Measurements from ENCODE around the gene IL24.

Gene IL24

DNA sequence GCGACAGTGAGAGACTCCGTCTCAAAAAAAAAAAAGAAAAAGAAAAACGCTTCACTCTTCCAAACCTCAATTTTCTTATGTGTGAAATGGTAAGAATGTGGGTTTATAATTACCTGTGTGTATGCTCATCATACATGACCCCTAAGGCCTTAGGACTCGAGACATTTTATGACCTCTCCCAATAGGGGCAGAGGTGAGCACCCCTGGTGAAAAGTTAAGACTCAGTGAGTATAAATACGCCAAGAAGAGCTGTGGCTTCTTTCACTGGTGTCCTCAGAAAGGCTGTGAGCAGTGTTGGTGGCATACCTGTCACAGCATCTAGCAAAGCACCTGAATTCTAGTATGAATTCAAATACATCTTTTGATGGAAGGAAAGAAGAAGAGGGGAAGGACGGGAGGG lies 32.3 kb downstream of the IL24 start:
- peak overlapping the region; percentile 46 for H3K27ac ChIP-seq (ENCODE audit: low read depth, low read length)
- no peaks in the 10 kb centered on the region for H3K9me2 ChIP-seq (replicated peaks; ENCODE audit: control insufficient read depth, low read length)
- TF ChIP-seq EZH2phosphoT487 (IDR thresholded peaks at IDR 0.05; ENCODE audit: borderline replicate concordance, low read length) = no peak
- TF ChIP-seq, protein P1, sequence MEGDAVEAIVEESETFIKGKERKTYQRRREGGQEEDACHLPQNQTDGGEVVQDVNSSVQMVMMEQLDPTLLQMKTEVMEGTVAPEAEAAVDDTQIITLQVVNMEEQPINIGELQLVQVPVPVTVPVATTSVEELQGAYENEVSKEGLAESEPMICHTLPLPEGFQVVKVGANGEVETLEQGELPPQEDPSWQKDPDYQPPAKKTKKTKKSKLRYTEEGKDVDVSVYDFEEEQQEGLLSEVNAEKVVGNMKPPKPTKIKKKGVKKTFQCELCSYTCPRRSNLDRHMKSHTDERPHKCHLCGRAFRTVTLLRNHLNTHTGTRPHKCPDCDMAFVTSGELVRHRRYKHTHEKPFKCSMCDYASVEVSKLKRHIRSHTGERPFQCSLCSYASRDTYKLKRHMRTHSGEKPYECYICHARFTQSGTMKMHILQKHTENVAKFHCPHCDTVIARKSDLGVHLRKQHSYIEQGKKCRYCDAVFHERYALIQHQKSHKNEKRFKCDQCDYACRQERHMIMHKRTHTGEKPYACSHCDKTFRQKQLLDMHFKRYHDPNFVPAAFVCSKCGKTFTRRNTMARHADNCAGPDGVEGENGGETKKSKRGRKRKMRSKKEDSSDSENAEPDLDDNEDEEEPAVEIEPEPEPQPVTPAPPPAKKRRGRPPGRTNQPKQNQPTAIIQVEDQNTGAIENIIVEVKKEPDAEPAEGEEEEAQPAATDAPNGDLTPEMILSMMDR (IDR thresholded peaks at IDR 0.05; ENCODE audit: low read depth, low read length, poor library complexity, severe bottlenecking) = no peak
- H3K4me3 ChIP-seq (ENCODE audit: low read length) = peak overlapping the region; percentile 49; the same call in 1 of the 2 replicates
- peaks cover 32% of the 10 kb centered on the region for H3K4me1 ChIP-seq (ENCODE audit: control insufficient read depth, low read length)
- H3K9me3 ChIP-seq (ENCODE audit: control insufficient read depth, insufficient read depth, low read length) = no peaks in the 10 kb centered on the region
- H3F3A ChIP-seq (ENCODE audit: control insufficient read depth, insufficient read depth) = peaks cover 4% of the 10 kb centered on the region
- H3K27me3 ChIP-seq (ENCODE audit: control insufficient read depth, low read length) = no peaks in the 10 kb centered on the region
- H3K4me2 ChIP-seq (ENCODE audit: low read length) = peak overlapping the region; percentile 64
- H3K79me2 ChIP-seq (ENCODE audit: control insufficient read depth, low read length) = no peaks in the 10 kb centered on the region
- H3K36me3 ChIP-seq (ENCODE audit: control insufficient read depth, low read length) = no peaks in the 10 kb centered on the region
- H4K20me1 ChIP-seq (ENCODE audit: control insufficient read depth, insufficient read depth, low read depth, low read length) = no peaks in the 10 kb centered on the region

DNA sequence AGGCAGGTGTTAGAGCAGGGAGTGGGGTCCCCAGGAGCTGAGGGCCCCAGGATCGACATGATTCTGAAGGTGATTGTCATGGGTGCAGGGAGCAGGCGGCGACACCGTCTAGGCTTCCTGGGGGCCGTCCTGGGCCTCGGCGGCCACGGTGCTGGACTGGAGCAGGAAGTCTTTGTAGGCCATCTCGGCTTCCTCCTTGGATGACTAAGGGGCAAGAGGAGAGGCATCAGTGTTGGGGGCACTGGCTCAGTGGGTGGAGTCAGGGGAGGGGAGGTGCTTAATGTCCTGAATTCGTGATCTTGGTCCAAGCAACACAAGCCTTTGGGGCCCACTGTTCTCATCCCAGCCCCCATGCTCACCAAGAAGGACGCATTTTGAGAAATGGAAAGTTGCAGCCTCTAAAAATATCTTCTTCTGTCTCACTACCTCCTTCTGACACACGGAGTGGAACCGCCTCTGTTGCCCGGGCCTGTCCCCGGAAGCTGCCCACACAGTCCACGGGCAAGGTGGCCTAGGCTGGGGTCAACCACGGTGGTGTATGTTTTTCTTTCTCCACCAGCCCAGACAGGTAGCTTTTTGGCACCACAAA lies 33.1 kb downstream of the IL24 start:
- Histone ChIP-seq H3K4me1 (ENCODE audit: control insufficient read depth, low read length) (peaks cover 25% of the 10 kb centered on the region), H3K9me2 (replicated peaks; ENCODE audit: control insufficient read depth, low read length) (no peaks in the 10 kb centered on the region), H4K20me1 (ENCODE audit: control insufficient read depth, insufficient read depth, low read depth, low read length) (no peaks in the 10 kb centered on the region), H3F3A (ENCODE audit: control insufficient read depth, insufficient read depth) (no peaks in the 10 kb centered on the region; the same call in none of the 2 replicates), H3K27ac (ENCODE audit: low read depth, low read length) (peak overlapping the region; percentile 46), H3K9me3 (ENCODE audit: control insufficient read depth, insufficient read depth, low read length) (no peaks in the 10 kb centered on the region), H3K36me3 (ENCODE audit: control insufficient read depth, low read length) (no peaks in the 10 kb centered on the region), H3K4me2 (ENCODE audit: low read length) (peak overlapping the region; percentile 64), H3K4me3 (ENCODE audit: low read length) (peak overlapping the region; percentile 49), H3K27me3 (ENCODE audit: control insufficient read depth, low read length) (no peaks in the 10 kb centered on the region), H3K79me2 (ENCODE audit: control insufficient read depth, low read length) (no peaks in the 10 kb centered on the region)
- no peak for TF ChIP-seq EZH2phosphoT487 (IDR thresholded peaks at IDR 0.05; ENCODE audit: borderline replicate concordance, low read length)
- TF ChIP-seq, protein P1 (IDR thresholded peaks at IDR 0.05; ENCODE audit: low read depth, low read length, poor library complexity, severe bottlenecking) = no peak

DNA sequence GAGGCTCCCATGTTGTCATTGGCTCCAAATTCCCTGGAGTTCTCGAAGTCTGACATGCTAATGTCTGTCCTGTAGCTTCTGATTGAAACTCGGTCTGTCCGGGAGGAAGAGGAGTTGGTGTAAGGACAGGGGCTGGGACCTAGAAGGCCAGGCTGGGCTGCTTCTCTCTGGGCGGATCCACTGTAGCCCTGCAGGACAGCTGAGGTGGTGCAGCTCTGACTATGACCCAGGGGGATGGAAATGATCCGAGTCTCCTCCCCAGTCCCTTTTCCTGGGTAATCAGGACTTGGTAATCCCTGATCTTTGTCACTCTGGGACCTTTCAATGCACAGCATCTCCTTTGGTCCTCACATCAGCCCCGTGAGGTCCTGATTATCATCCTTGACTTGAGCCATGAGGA lies 34.5 kb downstream of the IL24 start:
- no peaks in the 10 kb centered on the region for H3K9me3 ChIP-seq (ENCODE audit: control insufficient read depth, insufficient read depth, low read length)
- H3K36me3 ChIP-seq (ENCODE audit: control insufficient read depth, low read length) = no peaks in the 10 kb centered on the region
- no peaks in the 10 kb centered on the region for H4K20me1 ChIP-seq (ENCODE audit: control insufficient read depth, insufficient read depth, low read depth, low read length)
- H3K27ac ChIP-seq (ENCODE audit: low read depth, low read length) = no peak overlapping the region
- H3K4me3 ChIP-seq (ENCODE audit: low read length) = no peak overlapping the region
- H3K79me2 ChIP-seq (ENCODE audit: control insufficient read depth, low read length) = no peaks in the 10 kb centered on the region
- no peaks in the 10 kb centered on the region for H3K27me3 ChIP-seq (ENCODE audit: control insufficient read depth, low read length)
- H3K4me2 ChIP-seq (ENCODE audit: low read length) = no peak overlapping the region
- no peaks in the 10 kb centered on the region for H3K9me2 ChIP-seq (replicated peaks; ENCODE audit: control insufficient read depth, low read length)
- H3K4me1 ChIP-seq (ENCODE audit: control insufficient read depth, low read length) = peaks cover 24% of the 10 kb centered on the region
- no peaks in the 10 kb centered on the region; the same call in none of the 2 replicates for H3F3A ChIP-seq (ENCODE audit: control insufficient read depth, insufficient read depth)
- TF ChIP-seq EZH2phosphoT487 (IDR thresholded peaks at IDR 0.05; ENCODE audit: borderline replicate concordance, low read length) = no peak
- TF ChIP-seq, protein P1 (IDR thresholded peaks at IDR 0.05; ENCODE audit: low read depth, low read length, poor library complexity, severe bottlenecking) = peak; percentile 38

All from DOHH2 (cell line).